GM20000 (cell line): Measurements from ENCODE around the gene KCNE4.

ENCODE experiments used
- DNase-seq: peaks from one replicate; pipeline ENCODE4 v3.0.0; 2012; ENCODE audit warnings: low spot score
- TF ChIP-seq, protein P1 (sequence below): IDR thresholded peaks from 2 replicates; pipeline ENCODE4 v1.5.1; 2012; ENCODE audit warnings: mild to moderate bottlenecking, control low read depth; ENCODE audit errors: extremely low read depth, missing control alignments

The KCNE4 gene

DNA sequence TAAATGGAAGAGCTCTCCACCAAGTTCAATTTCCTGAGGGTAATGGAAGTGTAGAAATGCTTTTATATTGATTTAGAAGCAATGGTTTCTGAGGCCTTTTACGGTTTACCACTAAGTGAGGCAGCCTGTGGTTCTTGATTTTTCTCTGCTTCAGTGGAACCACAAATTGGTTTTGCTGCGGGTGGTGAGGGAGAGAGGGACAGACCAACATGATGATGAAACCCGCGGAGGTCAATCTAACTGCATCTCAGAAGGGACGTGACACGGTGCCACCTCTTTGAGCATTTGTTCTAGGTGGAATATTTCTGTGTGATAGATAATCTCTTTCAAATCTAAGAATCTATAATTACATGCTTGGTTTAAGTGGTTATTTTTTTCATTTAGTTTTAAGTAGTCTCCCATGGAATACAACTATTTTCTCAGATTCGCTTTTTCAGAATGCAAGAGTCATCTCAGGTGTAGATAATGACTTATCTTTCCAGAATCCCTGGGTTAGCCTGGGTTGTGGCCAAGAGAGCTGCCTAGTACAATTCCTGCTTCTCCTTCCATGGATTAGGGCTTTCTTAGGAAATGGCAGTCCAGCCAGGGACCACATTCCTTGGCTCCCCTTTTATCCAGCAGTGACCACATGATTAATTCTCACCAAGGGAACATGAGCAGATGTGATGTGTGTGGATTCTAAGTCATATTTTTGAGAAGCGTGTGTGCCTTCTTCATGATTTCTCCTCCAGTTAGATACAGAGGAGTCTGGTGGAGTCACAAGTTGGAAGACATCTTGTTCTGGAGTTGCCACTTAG is 52.5 kb downstream of the KCNE4 start:
- DNase-seq = no peak
- TF ChIP-seq, protein P1, sequence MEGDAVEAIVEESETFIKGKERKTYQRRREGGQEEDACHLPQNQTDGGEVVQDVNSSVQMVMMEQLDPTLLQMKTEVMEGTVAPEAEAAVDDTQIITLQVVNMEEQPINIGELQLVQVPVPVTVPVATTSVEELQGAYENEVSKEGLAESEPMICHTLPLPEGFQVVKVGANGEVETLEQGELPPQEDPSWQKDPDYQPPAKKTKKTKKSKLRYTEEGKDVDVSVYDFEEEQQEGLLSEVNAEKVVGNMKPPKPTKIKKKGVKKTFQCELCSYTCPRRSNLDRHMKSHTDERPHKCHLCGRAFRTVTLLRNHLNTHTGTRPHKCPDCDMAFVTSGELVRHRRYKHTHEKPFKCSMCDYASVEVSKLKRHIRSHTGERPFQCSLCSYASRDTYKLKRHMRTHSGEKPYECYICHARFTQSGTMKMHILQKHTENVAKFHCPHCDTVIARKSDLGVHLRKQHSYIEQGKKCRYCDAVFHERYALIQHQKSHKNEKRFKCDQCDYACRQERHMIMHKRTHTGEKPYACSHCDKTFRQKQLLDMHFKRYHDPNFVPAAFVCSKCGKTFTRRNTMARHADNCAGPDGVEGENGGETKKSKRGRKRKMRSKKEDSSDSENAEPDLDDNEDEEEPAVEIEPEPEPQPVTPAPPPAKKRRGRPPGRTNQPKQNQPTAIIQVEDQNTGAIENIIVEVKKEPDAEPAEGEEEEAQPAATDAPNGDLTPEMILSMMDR = no peak
